Measurements from ENCODE around the gene SLC4A1AP.

DNA sequence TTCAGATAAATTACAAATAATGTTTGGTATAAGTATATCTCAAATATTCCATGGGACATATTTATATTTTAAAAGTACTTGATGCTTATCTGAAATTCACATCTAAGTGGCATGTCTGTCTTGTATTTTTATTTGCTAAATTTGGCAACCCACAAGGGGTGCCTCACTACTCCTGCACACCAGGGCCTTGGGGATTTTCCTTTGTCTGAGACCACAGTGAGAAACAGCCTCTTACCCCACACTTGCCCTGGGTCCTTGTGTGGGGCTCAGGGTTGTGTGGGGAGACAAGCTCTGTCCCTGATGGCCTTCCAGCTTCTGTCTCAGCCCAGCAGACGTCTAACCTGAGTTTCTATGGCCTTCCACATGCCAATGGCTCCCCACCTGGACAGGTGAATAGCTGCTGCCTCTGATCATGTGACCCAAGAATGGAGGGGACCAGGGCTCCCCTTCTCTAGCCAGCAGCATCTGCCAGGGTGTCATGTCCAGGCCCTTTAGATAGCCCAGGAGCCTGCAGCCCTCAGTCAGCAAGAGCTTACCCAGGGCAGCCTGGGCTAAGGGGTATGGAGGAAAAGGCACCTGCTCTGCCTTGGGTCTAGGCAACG is 58.3 kb downstream of the SLC4A1AP start:
- TF ChIP-seq RAD21 (IDR thresholded peaks at IDR 0.05; ENCODE audit: low read depth) = no peak
- no peak for TF ChIP-seq ATF3 (IDR thresholded peaks at IDR 0.05)
- no peak for TF ChIP-seq EGR1 (IDR thresholded peaks at IDR 0.05; ENCODE audit: low read depth)
- TF ChIP-seq, protein P1, sequence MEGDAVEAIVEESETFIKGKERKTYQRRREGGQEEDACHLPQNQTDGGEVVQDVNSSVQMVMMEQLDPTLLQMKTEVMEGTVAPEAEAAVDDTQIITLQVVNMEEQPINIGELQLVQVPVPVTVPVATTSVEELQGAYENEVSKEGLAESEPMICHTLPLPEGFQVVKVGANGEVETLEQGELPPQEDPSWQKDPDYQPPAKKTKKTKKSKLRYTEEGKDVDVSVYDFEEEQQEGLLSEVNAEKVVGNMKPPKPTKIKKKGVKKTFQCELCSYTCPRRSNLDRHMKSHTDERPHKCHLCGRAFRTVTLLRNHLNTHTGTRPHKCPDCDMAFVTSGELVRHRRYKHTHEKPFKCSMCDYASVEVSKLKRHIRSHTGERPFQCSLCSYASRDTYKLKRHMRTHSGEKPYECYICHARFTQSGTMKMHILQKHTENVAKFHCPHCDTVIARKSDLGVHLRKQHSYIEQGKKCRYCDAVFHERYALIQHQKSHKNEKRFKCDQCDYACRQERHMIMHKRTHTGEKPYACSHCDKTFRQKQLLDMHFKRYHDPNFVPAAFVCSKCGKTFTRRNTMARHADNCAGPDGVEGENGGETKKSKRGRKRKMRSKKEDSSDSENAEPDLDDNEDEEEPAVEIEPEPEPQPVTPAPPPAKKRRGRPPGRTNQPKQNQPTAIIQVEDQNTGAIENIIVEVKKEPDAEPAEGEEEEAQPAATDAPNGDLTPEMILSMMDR (IDR thresholded peaks at IDR 0.05 in 2 of 3, conservative IDR thresholded peaks at IDR 0.05 in 1 of 3; ENCODE audit: borderline replicate concordance in 1 of 3, insufficient read depth in 1 of 3, low read depth in 2 of 3, low read length in 2 of 3) = no peak
- TF ChIP-seq POLR2A (IDR thresholded peaks at IDR 0.05; ENCODE audit: borderline replicate concordance, extremely low read depth, insufficient read depth, insufficient read length) = no peak
- TF ChIP-seq REST (IDR thresholded peaks at IDR 0.05; ENCODE audit: low read depth) = no peak
- no peak for TF ChIP-seq POLR2AphosphoS5 (IDR thresholded peaks at IDR 0.05; ENCODE audit: low read depth, low read length)

Measured in HCT116 (cell line).